Neural progenitor cell (in vitro differentiated cells): ENCODE data around the gene CEP83. TPM values are rescaled to one million over a fixed set of nuclear protein-coding genes. Genes with fewer than 3 reads are reported as not detected.

ENCODE experiments used
- DNase-seq: peaks from one replicate; pipeline ENCODE4 v3.0.0-alpha.2; 2016; ENCODE audit warnings: low spot score
- H2AFZ ChIP-seq: fragments of 200-600 bp; sonication (generic); replicated peaks from 2 replicates; pipeline ENCODE4 v1.6.1; 2016; ENCODE audit warnings: antibody characterized with exemption
- H3F3A ChIP-seq: fragments of 200-600 bp; sonication (generic); 2 replicates; pipeline ENCODE4 v1.6.1; 2016; ENCODE audit warnings: antibody characterized with exemption, low read depth
- H3K27ac ChIP-seq: fragments of 200-600 bp; sonication (generic); 2 replicates; pipeline ENCODE4 v1.5.1; 2016; ENCODE audit warnings: mild to moderate bottlenecking
- H3K27me3 ChIP-seq: fragments of 200-600 bp; sonication (generic); 2 replicates; pipeline ENCODE4 v1.6.1; 2016; ENCODE audit warnings: mild to moderate bottlenecking, moderate library complexity
- H3K36me3 ChIP-seq: fragments of 200-600 bp; sonication (generic); 2 replicates; pipeline ENCODE4 v1.5.1; 2016
- H3K4me1 ChIP-seq: fragments of 200-600 bp; sonication (generic); 2 replicates; pipeline ENCODE4 v1.6.1; 2016; ENCODE audit warnings: mixed run types
- H3K4me2 ChIP-seq: fragments of 200-600 bp; sonication (generic); 2 replicates; pipeline ENCODE4 v1.6.1; 2016
- H3K4me3 ChIP-seq: fragments of 200-600 bp; sonication (generic); 2 replicates; pipeline ENCODE4 v1.5.1; 2016
- H3K79me2 ChIP-seq: fragments of 200-600 bp; sonication (generic); 2 replicates; pipeline ENCODE4 v1.6.1; 2016; ENCODE audit warnings: low read depth
- H3K9ac ChIP-seq: fragments of 200-600 bp; sonication (generic); 2 replicates; pipeline ENCODE4 v1.6.1; 2016
- H3K9me3 ChIP-seq: fragments of 200-600 bp; sonication (generic); 2 replicates; pipeline ENCODE4 v1.5.1; 2016; ENCODE audit warnings: low read depth
- H4K20me1 ChIP-seq: fragments of 200-600 bp; sonication (generic); 2 replicates; pipeline ENCODE4 v1.6.1; 2016; ENCODE audit warnings: low read depth
- H3K27ac Mint-ChIP-seq: 3 replicates; pipeline ENCODE4 v1.8.0; 2021; ENCODE audit warnings: mixed read lengths
- H3K27me3 Mint-ChIP-seq: 2 replicates; pipeline ENCODE4 v1.8.0; 2022; ENCODE audit warnings: low read depth, mild to moderate bottlenecking, inconsistent platforms, moderate library complexity, mixed read lengths; ENCODE audit not compliant: insufficient read depth
- H3K36me3 Mint-ChIP-seq: 3 replicates; pipeline ENCODE4 v1.8.0; 2021; ENCODE audit warnings: mixed read lengths
- H3K4me1 Mint-ChIP-seq: 3 replicates; pipeline ENCODE4 v1.8.0; 2021; ENCODE audit warnings: mixed read lengths
- H3K4me3 Mint-ChIP-seq: 3 replicates; pipeline ENCODE4 v1.8.0; 2021; ENCODE audit warnings: mild to moderate bottlenecking, moderate library complexity, mixed read lengths
- H3K9me3 Mint-ChIP-seq: 3 replicates; pipeline ENCODE4 v1.8.0; 2020; ENCODE audit warnings: mixed read lengths
- CTCF ChIP-seq: fragments of 200-600 bp; sonication (generic); IDR thresholded peaks from 2 replicates; pipeline ENCODE4 v1.5.1; 2017; ENCODE audit warnings: antibody characterized with exemption, mild to moderate bottlenecking
- EZH2 ChIP-seq: fragments of 200-600 bp; sonication (generic); IDR thresholded peaks from 2 replicates; pipeline ENCODE4 v1.6.1; 2017; ENCODE audit warnings: antibody characterized with exemption, mild to moderate bottlenecking, moderate library complexity
- EZH2phosphoT487 ChIP-seq: fragments of 200-600 bp; sonication (generic); IDR thresholded peaks from 2 replicates; pipeline ENCODE4 v1.6.1; 2017; ENCODE audit warnings: antibody characterized with exemption
- total RNA-seq: library from RNA; depleted of rRNA; stranded (reverse); fragments of >200 nt; gene quantifications from 2 replicates; pipeline ENCODE4 v1.2.3, GENCODE V29; 2015; ENCODE audit warnings: low replicate concordance

Gene CEP83
- total RNA-seq, 1 donor from 2014 or later = 60.4 TPM

- Histone ChIP-seq H3K27me3 (no peaks in the 10 kb centered on the region), H3K79me2 (no peaks in the 10 kb centered on the region), H3K27ac (no peak overlapping the region), H3F3A (no peaks in the 10 kb centered on the region), H3K9me3 (no peaks in the 10 kb centered on the region), H2AFZ (no peak overlapping the region), H4K20me1 (no peaks in the 10 kb centered on the region), H3K9ac (no peak overlapping the region), H3K36me3 (no peaks in the 10 kb centered on the region), H3K4me2 (no peak overlapping the region), H3K4me3 (no peak overlapping the region), H3K4me1 (no peaks in the 10 kb centered on the region)
- no peak for DNase-seq
- Mint-ChIP-seq H3K4me1 (no peaks in the 10 kb centered on the region), H3K27me3 (peaks cover 8% of the 10 kb centered on the region), H3K4me3 (no peak overlapping the region), H3K27ac (no peak overlapping the region), H3K9me3 (peaks cover 17% of the 10 kb centered on the region), H3K36me3 (no peaks in the 10 kb centered on the region)
- TF ChIP-seq EZH2phosphoT487 (no peak), EZH2 (no peak), CTCF (no peak)
Observed at GRCh38 chr12:94498698-94499097, 39.0 kb upstream of the CEP83 start.

GRCh38 chr12:94498073-94498472 lies 38.4 kb upstream of the CEP83 start:
- no peaks in the 10 kb centered on the region for H3K27me3 ChIP-seq
- Mint-ChIP-seq H3K27ac (no peak overlapping the region), H3K4me1 (no peaks in the 10 kb centered on the region), H3K27me3 (peaks cover 8% of the 10 kb centered on the region), H3K4me3 (no peak overlapping the region), H3K36me3 (no peaks in the 10 kb centered on the region), H3K9me3 (peaks cover 17% of the 10 kb centered on the region)
- no peaks in the 10 kb centered on the region for H3K4me1 ChIP-seq
- no peak overlapping the region for H3K9ac ChIP-seq
- H3K36me3 ChIP-seq = no peaks in the 10 kb centered on the region
- no peak overlapping the region for H3K27ac ChIP-seq
- no peaks in the 10 kb centered on the region for H3K79me2 ChIP-seq
- no peak overlapping the region for H2AFZ ChIP-seq
- no peak overlapping the region for H3K4me2 ChIP-seq
- H3F3A ChIP-seq = no peaks in the 10 kb centered on the region
- H3K9me3 ChIP-seq = no peaks in the 10 kb centered on the region
- TF ChIP-seq CTCF (no peak), EZH2phosphoT487 (no peak), EZH2 (no peak)
- no peak for DNase-seq
- H3K4me3 ChIP-seq = no peak overlapping the region
- H4K20me1 ChIP-seq = no peaks in the 10 kb centered on the region

- peaks cover 7% of the 10 kb centered on the region for H3K27me3 Mint-ChIP-seq
- Histone ChIP-seq H4K20me1 (no peaks in the 10 kb centered on the region), H3K4me2 (no peak overlapping the region), H3K79me2 (no peaks in the 10 kb centered on the region), H3K9ac (no peak overlapping the region), H3K9me3 (no peaks in the 10 kb centered on the region), H3F3A (no peaks in the 10 kb centered on the region), H2AFZ (no peak overlapping the region), H3K36me3 (no peaks in the 10 kb centered on the region), H3K27me3 (no peaks in the 10 kb centered on the region), H3K27ac (no peak overlapping the region), H3K4me3 (no peak overlapping the region), H3K4me1 (no peaks in the 10 kb centered on the region)
- no peak for DNase-seq
- H3K36me3 Mint-ChIP-seq = no peaks in the 10 kb centered on the region
- peaks cover 17% of the 10 kb centered on the region for H3K9me3 Mint-ChIP-seq
- no peak overlapping the region for H3K27ac Mint-ChIP-seq
- no peaks in the 10 kb centered on the region for H3K4me1 Mint-ChIP-seq
- no peak overlapping the region for H3K4me3 Mint-ChIP-seq
- TF ChIP-seq EZH2 = no peak
- TF ChIP-seq EZH2phosphoT487 = no peak
- no peak for TF ChIP-seq CTCF
Observed at GRCh38 chr12:94495445-94496115, 35.9 kb upstream of the CEP83 start.
